PC-3 (cell line): ENCODE measurements around the gene MYH13. TPM values are rescaled to one million over a fixed set of nuclear protein-coding genes. Genes with fewer than 3 reads are reported as not detected.

Experiments used
- ATAC-seq: fragments of 200-7000 bp; cut with Tn5 transposase; 2 replicates; pipeline ENCODE4 v1.9.1; 2020; ENCODE audit warnings: mild to moderate bottlenecking, moderate library complexity
- BruUV-seq: library from RNA; stranded (reverse); fragments of 400-500 nt; replicated peaks from 2 replicates; lab custom pipeline; 2021; lab: Mats Ljungman, UMichigan
- CTCF ChIA-PET: fragments of 300-600 bp; sonication (Branson Sonifier 250); formaldehyde crosslinking; loops from one replicate; lab custom pipeline; 2022; ENCODE audit warnings: antibody characterized with exemption; lab: Charles Lee
- POLR2A ChIA-PET: fragments of 300-600 bp; sonication (Branson Sonifier 250); formaldehyde crosslinking; loops from one replicate; lab custom pipeline; 2022; ENCODE audit warnings: antibody characterized with exemption; ENCODE audit not compliant: unreplicated experiment; lab: Charles Lee
- DNase-seq: peaks from one replicate; pipeline ENCODE4 v3.0.0-alpha.2; 2015
- H2AFZ ChIP-seq: fragments of 300-600 bp; sonication (generic); 2 replicates; pipeline ENCODE4 v1.6.0; 2016; ENCODE audit warnings: antibody characterized with exemption, low read length
- H3F3A ChIP-seq: fragments of 300-600 bp; sonication (generic); one replicate; pipeline ENCODE4 v1.6.0; 2017; ENCODE audit warnings: antibody characterized with exemption, low read length, control low read depth, mild to moderate bottlenecking; ENCODE audit not compliant: unreplicated experiment
- H3K27ac ChIP-seq: fragments of 300-600 bp; sonication (generic); 2 replicates; pipeline ENCODE4 v1.5.1; 2016; ENCODE audit warnings: mild to moderate bottlenecking, low read length
- H3K27me3 ChIP-seq: fragments of 300-600 bp; sonication (generic); 2 replicates; pipeline ENCODE4 v1.6.1; 2016; ENCODE audit warnings: low read length, mixed read lengths
- H3K36me3 ChIP-seq: fragments of 300-600 bp; sonication (generic); 2 replicates; pipeline ENCODE4 v1.6.1; 2016; ENCODE audit warnings: low read depth, mixed run types, low read length, mixed read lengths
- H3K4me1 ChIP-seq: fragments of 300-600 bp; sonication (generic); 2 replicates; pipeline ENCODE4 v1.5.1; 2016; ENCODE audit warnings: low read length; ENCODE audit not compliant: insufficient read depth
- H3K4me2 ChIP-seq: fragments of 300-600 bp; sonication (generic); 2 replicates; pipeline ENCODE4 v1.6.0; 2016; ENCODE audit warnings: low read length
- H3K4me3 ChIP-seq: fragments of 300-600 bp; sonication (generic); 2 replicates; pipeline ENCODE4 v1.5.1; 2016; ENCODE audit warnings: mild to moderate bottlenecking, low read length, mixed read lengths
- H3K79me2 ChIP-seq: fragments of 300-600 bp; sonication (generic); 2 replicates; pipeline ENCODE4 v1.6.1; 2017; ENCODE audit warnings: low read length, mixed read lengths
- H3K9ac ChIP-seq: fragments of 300-600 bp; sonication (generic); 2 replicates; pipeline ENCODE4 v1.6.0; 2016; ENCODE audit warnings: mild to moderate bottlenecking, low read length
- H3K9me2 ChIP-seq: fragments of 300-600 bp; sonication (generic); replicated peaks from 2 replicates; pipeline ENCODE4 v1.6.1; 2016; ENCODE audit warnings: mixed run types, low read length, mixed read lengths
- H3K9me3 ChIP-seq: fragments of 300-600 bp; sonication (generic); 2 replicates; pipeline ENCODE4 v1.6.1; 2016; ENCODE audit warnings: low read length, mixed read lengths
- H4K20me1 ChIP-seq: fragments of 300-600 bp; sonication (generic); 2 replicates; pipeline ENCODE4 v1.6.1; 2016; ENCODE audit warnings: low read length, mixed read lengths
- CTCF ChIP-seq: fragments of 300-600 bp; sonication (generic); conservative IDR thresholded peaks from 2 replicates; pipeline ENCODE4 v1.5.1; 2017; ENCODE audit warnings: antibody characterized with exemption, low read depth, mild to moderate bottlenecking, low read length
- EZH2 ChIP-seq: fragments of 300-600 bp; sonication (generic); IDR thresholded peaks from one replicate; pipeline ENCODE4 v1.6.1; 2017; ENCODE audit warnings: antibody characterized with exemption, mild to moderate bottlenecking, low read length; ENCODE audit not compliant: unreplicated experiment
- EZH2phosphoT487 ChIP-seq: fragments of 300-600 bp; sonication (generic); IDR thresholded peaks from 2 replicates; pipeline ENCODE4 v1.6.1; 2018; ENCODE audit warnings: mild to moderate bottlenecking, antibody characterized with exemption, low read length, borderline replicate concordance
- intact Hi-C: fragments of 100-400 bp; cut with micrococcal nuclease; formaldehyde crosslinking; loops from 2 replicates; pipeline ENCODE4 v1.9.0; 2023
- total RNA-seq: library from RNA; depleted of rRNA; stranded (reverse); fragments of >200 nt; gene quantifications from 2 replicates; pipeline ENCODE4 v1.2.3, GENCODE V29; 2014

MYH13 gene
- total RNA-seq, 1 experiment from 2014 or later, result not detected

DNA sequence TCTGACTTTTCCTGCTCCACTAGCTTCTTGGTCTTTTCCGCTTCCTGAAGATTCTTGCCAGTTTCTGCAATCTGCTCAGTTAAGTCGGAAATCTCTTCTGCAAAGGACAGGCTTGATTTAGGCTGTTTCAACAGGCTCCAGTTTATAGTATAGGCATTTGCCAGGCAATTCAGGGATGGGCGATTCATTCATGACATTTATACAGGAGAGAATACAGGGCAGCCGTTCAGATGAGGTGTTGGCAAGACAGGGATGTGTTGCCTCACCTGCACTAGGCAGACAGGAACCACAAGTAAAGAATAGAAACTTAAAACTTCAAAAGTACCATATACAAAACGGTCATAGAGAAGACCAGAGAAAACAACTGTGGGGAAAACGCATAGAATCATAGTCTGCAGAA lies 61.7 kb downstream of the MYH13 start:
- no peaks in the 10 kb centered on the region for H3K79me2 ChIP-seq
- no peak overlapping the region for H2AFZ ChIP-seq
- BruUV-seq, result no TSS peak
- no peak overlapping the region for H3K27ac ChIP-seq
- H3K4me3 ChIP-seq, result no peak overlapping the region
- H4K20me1 ChIP-seq, result no peaks in the 10 kb centered on the region
- no peaks in the 10 kb centered on the region for H3F3A ChIP-seq
- no peaks in the 10 kb centered on the region for H3K9me3 ChIP-seq
- no peaks in the 10 kb centered on the region for H3K4me1 ChIP-seq
- H3K4me2 ChIP-seq, result no peak overlapping the region
- no peaks in the 10 kb centered on the region; the same call in 1 of the 2 replicates for H3K27me3 ChIP-seq
- ATAC-seq, result no peak
- TF ChIP-seq EZH2phosphoT487, result no peak
- CTCF ChIA-PET, result no interaction called here
- no peak overlapping the region for H3K9ac ChIP-seq
- POLR2A ChIA-PET, result no interaction called here
- H3K36me3 ChIP-seq, result no peaks in the 10 kb centered on the region
- no peaks in the 10 kb centered on the region for H3K9me2 ChIP-seq
- intact Hi-C loops, result no loop called here
- no peak for DNase-seq

GRCh38 chr17:10309003-10309974 lies 63.5 kb downstream of the MYH13 start:
- Histone ChIP-seq H2AFZ (no peak overlapping the region), H4K20me1 (no peaks in the 10 kb centered on the region), H3K36me3 (no peaks in the 10 kb centered on the region), H3K4me2 (no peak overlapping the region), H3K4me3 (no peak overlapping the region), H3K27ac (no peak overlapping the region), H3K9me2 (no peaks in the 10 kb centered on the region), H3K4me1 (no peaks in the 10 kb centered on the region), H3K9me3 (no peaks in the 10 kb centered on the region), H3F3A (no peaks in the 10 kb centered on the region), H3K79me2 (no peaks in the 10 kb centered on the region), H3K9ac (no peak overlapping the region), H3K27me3 (no peaks in the 10 kb centered on the region; the same call in 1 of the 2 replicates)
- CTCF ChIA-PET, result no interaction called here
- TF ChIP-seq CTCF (no peak), EZH2 (no peak), EZH2phosphoT487 (no peak)
- DNase-seq, result no peak
- POLR2A ChIA-PET, result no interaction called here
- intact Hi-C loops, result no loop called here
- no peak for ATAC-seq
- BruUV-seq, result no TSS peak

DNA sequence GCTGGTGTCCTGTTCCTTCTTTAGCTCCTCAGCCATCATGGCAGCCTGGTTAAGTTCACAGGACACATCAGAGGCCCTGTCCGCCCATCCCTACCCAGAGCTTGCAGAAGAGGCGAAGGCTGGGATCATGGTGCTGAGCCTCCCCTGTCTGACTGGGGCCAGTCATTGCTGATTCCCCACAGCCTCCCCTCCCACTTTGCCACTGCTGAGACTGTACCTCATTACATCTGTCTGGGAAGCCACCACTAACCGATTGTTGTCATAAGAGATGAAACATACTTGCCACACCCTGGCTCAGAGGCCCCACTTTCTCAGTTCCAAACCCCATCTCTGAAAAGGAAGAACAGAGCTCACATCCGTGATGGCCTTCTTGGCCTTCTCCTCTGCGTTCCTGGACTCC lies 66.2 kb downstream of the MYH13 start:
- ChIA-PET POLR2A (no interaction called here), CTCF (no interaction called here)
- no peaks in the 10 kb centered on the region for H4K20me1 ChIP-seq

More for the DNA sequence above, 66.2 kb downstream of the MYH13 start:
- no peak overlapping the region for H3K4me2 ChIP-seq
- ATAC-seq (no peak), DNase-seq (no peak)
- TF ChIP-seq EZH2 (no peak), CTCF (no peak), EZH2phosphoT487 (no peak)
- no peak overlapping the region for H3K4me3 ChIP-seq
- intact Hi-C loops, result no loop called here
- H3K9ac ChIP-seq, result no peak overlapping the region
- H3K4me1 ChIP-seq, result no peaks in the 10 kb centered on the region
- no peaks in the 10 kb centered on the region for H3F3A ChIP-seq
- no peaks in the 10 kb centered on the region for H3K36me3 ChIP-seq
- no peaks in the 10 kb centered on the region for H3K9me3 ChIP-seq
- H3K27me3 ChIP-seq, result no peaks in the 10 kb centered on the region; the same call in 1 of the 2 replicates
- no peaks in the 10 kb centered on the region for H3K9me2 ChIP-seq
- BruUV-seq, result no TSS peak
- H3K79me2 ChIP-seq, result no peaks in the 10 kb centered on the region
- H3K27ac ChIP-seq, result no peak overlapping the region
- no peak overlapping the region for H2AFZ ChIP-seq
